NCI-H460 (cell line): ENCODE measurements around the gene FPGS. TPM values are rescaled to one million over a fixed set of nuclear protein-coding genes. Genes with fewer than 3 reads are reported as not detected.

ENCODE experiments used
- DNase-seq: peaks from one replicate; pipeline ENCODE4 v3.0.0-alpha.2; 2016; ENCODE audit warnings: low read depth; ENCODE audit errors: extremely low read depth
- total RNA-seq: library from RNA; depleted of rRNA; stranded (reverse); fragments of >200 nt; shearing (Covaris generic); gene quantifications from 2 replicates; pipeline ENCODE4 v1.2.3, GENCODE V29; 2014

The FPGS gene
- total RNA-seq, 1 experiment from 2014 or later: 23.9 TPM

DNA sequence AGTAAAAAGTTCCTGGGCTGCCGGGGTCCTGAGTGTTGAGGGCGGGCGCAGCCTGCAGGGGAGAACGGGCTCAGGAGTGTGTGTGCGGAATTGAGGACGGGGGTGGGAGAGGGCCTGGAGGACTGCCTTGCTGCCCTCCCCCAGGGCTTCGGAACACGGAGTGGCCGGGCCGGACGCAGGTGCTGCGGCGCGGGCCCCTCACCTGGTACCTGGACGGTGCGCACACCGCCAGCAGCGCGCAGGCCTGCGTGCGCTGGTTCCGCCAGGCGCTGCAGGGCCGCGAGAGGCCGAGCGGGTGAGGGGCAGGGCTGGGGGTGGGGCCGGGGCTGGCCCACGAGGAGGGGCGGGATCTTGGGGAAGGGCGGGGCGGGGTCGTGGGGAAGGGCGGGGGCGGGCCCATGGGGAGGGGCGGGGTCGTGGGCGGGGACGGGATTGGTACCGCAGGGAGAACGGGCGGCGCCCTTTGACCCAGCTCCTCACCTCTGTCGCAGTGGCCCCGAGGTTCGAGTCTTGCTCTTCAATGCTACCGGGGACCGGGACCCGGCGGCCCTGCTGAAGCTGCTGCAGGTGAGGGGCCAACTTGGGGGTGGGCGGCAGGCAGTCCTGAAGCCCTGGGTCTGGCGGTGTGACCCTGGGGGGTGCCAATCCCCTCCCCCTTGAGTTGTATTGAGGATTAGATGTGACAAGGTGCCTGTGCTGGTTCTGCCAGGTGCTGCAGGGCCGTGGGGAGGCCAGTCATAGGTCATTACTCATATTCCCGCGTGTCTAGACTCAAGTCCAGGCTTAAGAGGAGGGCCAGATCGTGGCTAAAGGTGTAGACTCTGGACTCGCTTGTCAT, 7.1 kb downstream of the FPGS start:
- no peak for DNase-seq

GRCh38 chr9:127810378-127811187, 7.9 kb downstream of the FPGS start:
- no peak for DNase-seq

GRCh38 chr9:127812011-127812410, 9.3 kb downstream of the FPGS start:
- DNase-seq: no peak

DNA sequence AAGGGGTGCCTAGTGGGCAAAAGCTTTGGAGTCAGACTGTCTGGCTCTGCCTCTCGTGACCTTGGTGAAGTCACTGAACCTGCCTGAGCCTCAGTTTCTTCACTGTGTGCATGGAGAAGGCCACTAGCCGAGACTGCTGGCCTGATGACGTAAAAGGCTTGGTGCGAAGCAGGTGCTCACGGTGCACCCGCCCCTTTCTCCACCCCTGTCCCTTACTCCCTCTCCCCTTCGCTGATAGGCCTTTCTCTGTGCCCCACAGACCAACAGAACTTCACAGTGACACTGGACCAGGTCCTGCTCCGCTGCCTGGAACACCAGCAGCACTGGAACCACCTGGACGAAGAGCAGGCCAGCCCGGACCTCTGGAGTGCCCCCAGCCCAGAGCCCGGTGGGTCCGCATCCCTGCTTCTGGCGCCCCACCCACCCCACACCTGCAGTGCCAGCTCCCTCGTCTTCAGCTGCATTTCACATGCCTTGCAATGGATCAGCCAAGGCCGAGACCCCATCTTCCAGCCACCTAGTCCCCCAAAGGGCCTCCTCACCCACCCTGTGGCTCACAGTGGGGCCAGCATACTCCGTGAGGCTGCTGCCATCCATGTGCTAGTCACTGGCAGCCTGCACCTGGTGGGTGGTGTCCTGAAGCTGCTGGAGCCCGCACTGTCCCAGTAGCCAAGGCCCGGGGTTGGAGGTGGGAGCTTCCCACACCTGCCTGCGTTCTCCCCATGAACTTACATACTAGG, 10.4 kb downstream of the FPGS start:
- no peak for DNase-seq

DNA sequence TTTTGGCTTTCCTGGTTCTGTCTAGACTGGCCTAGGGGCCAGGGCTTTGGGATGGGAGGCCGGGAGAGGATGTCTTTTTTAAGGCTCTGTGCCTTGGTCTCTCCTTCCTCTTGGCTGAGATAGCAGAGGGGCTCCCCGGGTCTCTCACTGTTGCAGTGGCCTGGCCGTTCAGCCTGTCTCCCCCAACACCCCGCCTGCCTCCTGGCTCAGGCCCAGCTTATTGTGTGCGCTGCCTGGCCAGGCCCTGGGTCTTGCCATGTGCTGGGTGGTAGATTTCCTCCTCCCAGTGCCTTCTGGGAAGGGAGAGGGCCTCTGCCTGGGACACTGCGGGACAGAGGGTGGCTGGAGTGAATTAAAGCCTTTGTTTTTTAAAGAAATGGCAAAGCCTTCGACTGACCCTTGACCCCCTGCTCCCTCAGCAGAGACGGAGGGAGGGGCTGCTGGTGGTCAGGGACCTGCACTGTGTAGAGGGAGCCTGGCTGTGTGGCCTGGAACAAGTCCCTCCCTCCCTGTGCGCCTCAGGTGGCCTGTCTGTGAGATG, 11.1 kb downstream of the FPGS start:
- no peak for DNase-seq

DNA sequence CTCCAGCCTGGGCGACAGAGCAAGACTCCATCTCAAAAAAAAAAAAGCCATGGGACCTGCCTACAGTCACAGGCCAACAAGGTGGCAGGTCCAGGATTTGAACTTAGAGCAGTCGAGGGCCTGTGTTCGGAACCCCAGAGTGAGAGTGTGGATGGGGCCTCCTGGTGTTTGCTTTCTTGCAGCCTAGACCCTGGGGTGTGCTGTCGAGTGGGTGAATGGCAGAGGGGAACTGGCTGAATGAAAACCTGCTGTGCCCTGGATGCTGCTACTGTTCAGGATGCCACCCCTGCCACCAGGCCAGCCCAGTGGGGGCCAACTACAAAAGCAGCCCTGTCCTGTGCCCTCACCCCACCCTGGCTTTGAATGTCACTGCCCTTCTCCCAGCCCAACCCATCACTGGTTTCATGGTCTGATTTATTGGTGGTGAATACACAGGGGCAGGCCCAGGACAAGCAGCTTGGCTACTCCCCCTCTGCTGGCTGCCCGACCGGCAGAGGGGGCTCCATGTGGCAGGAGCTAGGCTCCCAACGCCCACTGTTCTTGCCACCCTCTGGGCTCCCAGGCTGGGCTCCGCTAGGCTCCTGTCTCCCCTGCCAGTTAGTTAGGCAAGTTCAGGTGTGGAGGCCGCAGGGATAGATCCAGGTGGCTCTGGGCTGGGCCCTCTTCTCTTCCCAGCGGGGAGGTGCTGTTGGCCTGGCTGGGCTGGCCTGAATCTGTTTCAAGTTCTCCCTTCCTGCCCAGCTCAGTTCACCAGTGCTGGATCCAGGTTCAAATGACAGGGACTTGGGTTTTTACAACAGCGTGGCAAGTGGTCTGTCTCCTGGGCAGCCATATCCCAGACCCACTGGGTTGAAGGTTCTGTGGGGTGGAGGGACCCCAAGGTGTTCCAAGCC, 12.2 kb downstream of the FPGS start:
- no peak for DNase-seq

GRCh38 chr9:127815512-127816361, 13.1 kb downstream of the FPGS start:
- DNase-seq: no peak

DNA sequence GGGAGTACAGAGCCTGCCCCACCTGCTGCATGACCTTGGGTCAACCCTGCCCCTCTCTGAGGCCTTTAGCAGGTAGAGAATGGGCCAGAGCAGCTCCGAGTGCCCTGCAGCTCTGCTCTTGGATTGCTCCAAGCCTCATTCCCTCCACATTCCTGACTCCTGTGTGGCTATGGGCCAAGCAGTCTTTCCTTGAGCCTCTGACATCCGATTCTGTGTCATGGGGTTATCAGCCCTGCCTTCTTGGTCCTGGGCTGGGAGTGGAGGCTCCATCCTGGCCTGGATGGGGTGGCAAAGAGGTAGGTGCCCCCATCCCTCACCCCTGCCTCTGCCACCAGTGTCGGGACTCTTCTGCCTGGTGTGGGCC, 13.7 kb downstream of the FPGS start:
- DNase-seq: no peak

DNA sequence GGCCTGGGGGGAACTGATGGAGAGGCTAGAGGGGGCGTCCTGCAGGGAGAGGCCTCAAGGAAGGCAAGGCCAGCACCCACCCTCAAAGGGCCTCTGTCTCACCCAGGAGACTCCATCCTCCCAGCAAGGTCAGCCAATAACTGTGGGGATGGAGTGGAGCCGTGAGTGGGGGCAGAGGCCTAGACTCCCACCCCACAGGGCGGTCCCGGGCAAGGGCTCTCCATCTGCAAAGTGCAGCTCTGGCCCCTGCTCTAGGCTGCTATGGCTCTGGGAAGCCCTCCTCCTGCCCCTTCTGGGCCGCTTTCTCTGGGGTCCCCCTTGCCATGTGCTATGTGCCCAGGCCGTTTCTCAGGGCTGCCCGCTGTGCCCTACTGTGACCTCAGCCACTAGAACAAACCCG, 14.0 kb downstream of the FPGS start:
- DNase-seq: no peak

DNA sequence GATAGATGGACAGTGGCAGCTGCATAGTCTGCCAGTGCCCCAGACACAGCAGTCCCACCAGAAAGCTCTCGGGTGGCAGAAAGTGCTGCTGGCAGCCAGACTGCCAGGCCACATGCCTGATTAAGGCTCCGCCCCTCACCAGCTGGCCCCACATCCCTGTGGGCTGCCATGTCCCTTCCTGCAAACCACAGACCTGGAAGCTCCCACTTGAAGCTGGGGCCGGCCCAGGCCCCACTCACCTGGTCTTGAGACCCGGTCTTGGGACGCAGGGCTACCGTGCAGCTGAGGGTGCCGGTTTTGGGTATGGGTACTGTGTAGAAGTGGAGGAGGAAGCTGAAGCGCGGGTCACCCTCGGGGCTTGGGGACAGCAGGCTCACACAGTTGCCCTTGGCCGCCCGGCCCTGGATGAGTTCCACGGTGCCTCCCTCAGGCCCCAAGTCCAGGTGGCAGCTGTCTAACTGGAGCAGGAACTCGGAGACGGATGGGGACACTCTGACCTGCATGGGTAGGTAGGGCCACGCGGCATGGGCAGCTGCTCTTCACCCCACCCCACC, 15.3 kb downstream of the FPGS start:
- no peak for DNase-seq

DNA sequence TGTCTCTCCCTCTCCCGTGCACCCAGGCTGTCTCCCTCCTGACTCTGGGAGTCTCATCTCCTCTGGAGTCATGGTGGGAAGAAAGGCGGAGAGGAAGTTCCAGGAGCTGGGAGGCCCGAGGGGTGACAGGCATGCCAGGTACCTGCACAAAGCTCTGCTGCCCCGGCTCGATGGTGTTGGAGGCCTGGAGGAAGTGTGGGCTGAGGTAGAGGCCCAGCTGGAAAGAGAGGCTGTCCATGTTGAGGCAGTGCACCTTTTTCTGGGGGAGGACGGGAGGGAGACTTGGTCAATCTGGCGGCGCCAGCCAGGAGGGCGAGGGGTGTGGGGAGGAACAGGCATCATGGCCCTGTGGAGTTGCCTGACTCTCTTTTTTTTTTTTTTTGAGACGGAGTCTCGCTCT, 15.9 kb downstream of the FPGS start:
- no peak for DNase-seq

DNA sequence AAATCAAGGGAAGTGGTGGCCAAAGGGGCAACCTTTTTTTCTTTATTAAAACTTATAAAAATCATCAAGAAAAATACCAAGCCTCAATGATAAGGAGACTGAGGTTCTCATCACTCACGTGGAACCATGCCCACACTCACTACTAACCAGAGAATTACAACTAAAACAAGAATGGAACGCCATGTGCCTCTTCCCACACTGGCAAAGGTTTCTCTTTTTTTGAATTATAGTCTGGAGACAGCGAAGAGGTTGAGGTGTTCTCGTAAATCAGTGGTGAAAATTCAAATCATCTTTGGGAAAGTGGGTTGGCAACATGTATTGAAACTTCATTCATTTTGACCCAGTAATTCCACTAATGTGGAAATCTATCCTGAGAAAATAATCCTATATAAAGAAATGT, 19.4 kb downstream of the FPGS start:
- DNase-seq: no peak

- no peak for DNase-seq
These were observed 22.8 kb downstream of the FPGS start for GRCh38 chr9:127825319-127826051.

- DNase-seq: no peak
These were observed 23.7 kb downstream of the FPGS start for GRCh38 chr9:127826253-127826913.

DNA sequence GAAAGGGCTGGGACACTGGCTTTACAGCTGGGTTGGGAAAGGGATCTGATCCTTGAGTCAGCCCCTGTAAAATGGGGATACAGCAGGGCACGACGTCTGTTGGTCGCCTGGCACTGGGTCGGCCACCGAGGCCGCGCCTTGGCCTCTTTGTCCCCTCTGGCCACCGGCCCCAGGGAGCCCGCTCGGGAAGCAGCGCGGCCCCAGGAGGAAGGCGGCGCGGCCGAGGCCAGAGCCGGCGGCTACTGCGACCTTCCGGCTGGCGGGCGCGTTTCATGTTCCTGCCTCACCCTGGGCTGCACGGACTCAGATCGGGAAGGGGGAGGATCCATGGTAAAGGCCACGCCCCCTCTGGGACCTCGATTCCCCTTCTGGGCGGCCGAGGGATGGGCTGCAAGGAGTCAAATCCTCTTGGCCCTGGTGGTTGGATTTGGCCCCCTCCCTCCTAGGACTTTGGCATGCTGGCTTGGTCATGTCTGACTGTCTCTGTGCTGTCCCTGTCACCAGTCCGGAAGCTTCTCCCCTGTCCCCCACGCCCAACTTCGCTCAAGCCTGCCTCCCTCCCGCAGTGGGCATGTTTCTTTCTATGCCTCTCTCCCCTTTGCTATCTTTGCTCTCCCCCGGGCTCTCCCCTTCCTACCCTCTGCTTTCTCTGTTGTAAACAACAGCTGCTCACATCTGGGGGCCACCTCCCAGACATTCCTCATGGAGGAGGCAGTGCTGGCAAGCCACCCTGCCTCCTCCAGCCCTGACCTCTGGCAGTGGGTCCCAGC, 25.8 kb downstream of the FPGS start:
- DNase-seq: no peak

- no peak for DNase-seq
These were observed 26.7 kb downstream of the FPGS start for GRCh38 chr9:127829205-127829906.
